Right lobe of liver (tissue), 6 donors: ENCODE measurements around the gene ARTN. TPM values are rescaled to one million over a fixed set of nuclear protein-coding genes. Genes with fewer than 3 reads are reported as not detected.

Source experiments
- ATAC-seq, 4 donors: fragments of 200-7000 bp; cut with Tn5 transposase; one replicate each; pipeline ENCODE4 v1.9.1; 2020; ENCODE audit warnings: mild to moderate bottlenecking in 4 of 4, moderate library complexity in 4 of 4
- DNase-seq, 3 donors: peaks; one replicate each; pipeline ENCODE4 v3.0.0-alpha.2; 2020
- H3K27ac ChIP-seq, 3 donors: fragments of 200-600 bp; one replicate each; pipeline ENCODE4 v1.8.0; 2022
- H3K27me3 ChIP-seq, 2 donors: fragments of 200-600 bp; one replicate each; pipeline ENCODE4 v1.8.0; 2022
- H3K36me3 ChIP-seq, 4 donors: fragments of 200-600 bp; sonication (generic) in 1 of 4; one replicate each; pipeline versions ENCODE4 v1.5.1 to v1.8.0; 2017 to 2022; ENCODE audit warnings: control low read depth in 1 of 4
- H3K4me1 ChIP-seq, 4 donors: fragments of 200-600 bp; sonication (generic) in 1 of 4; one replicate each; pipeline versions ENCODE4 v1.5.1 to v1.8.0; 2017 to 2022; ENCODE audit warnings: control low read depth in 1 of 4
- H3K4me3 ChIP-seq, 3 donors: fragments of 200-600 bp; one replicate each; pipeline ENCODE4 v1.8.0; 2022
- H3K9me3 ChIP-seq, 4 donors: fragments of 200-600 bp; sonication (generic) in 1 of 4; one replicate each; pipeline versions ENCODE4 v1.5.1 to v1.8.0; 2017 to 2022; ENCODE audit warnings: control low read depth in 1 of 4
- POLR2A ChIP-seq: fragments of 450-650 bp; IDR thresholded peaks from one replicate; pipeline ENCODE4 v1.6.1; 2017; ENCODE audit warnings: antibody characterized with exemption, mild to moderate bottlenecking
- WGBS: methylation state at CpG from one replicate; pipeline ENCODE4 v1.1.6; 2018; ENCODE audit warnings: low coverage, low lambda C conversion rate; ENCODE audit not compliant: insufficient coverage; ENCODE audit errors: missing lambda C conversion rate; 5-methylcytosine and 5-hydroxymethylcytosine counted together
- intact Hi-C, 2 donors: fragments of 100-400 bp; cut with DNase I; formaldehyde crosslinking; loops; one replicate each; pipeline versions ENCODE4 v1.11.2 to v1.14.1; 2022
- total RNA-seq, 6 experiments: library from RNA; depleted of rRNA in 2 of 6; stranded (reverse); fragments of >200 nt in 2 of 6; fragmentation: NEBNext Ultra II Directional in 3 of 6; extraction: Animal tissue kit (Norgen Biotek cat#: 25700) in 3 of 6; gene quantifications; one replicate each; pipeline versions ENCODE4 v1.1.0 to v1.2.4, GENCODE V29; 2016 to 2023
- TF ChIP-seq, protein P1 (sequence below), 4 donors: fragments of 200-600 bp in 3 of 4; fragments of 450-650 bp in 1 of 4; IDR thresholded peaks; one replicate each; pipeline versions ENCODE4 v1.5.1 to v1.8.0; 2016 to 2022; ENCODE audit warnings: antibody characterized with exemption in 4 of 4, mild to moderate bottlenecking in 2 of 4
- donor health status: DM: no; HTN: yes; CAD: no.
- donor health status: DM: no; HTN: no; CAD: no.
- donor health status: DM: no; HTN: no; CAD: no.
- donor health status: DM: no; HTN: yes; CAD: no.
- donor health status: DM: no; HTN: yes; CAD: no.

Gene ARTN
- total RNA-seq, 6 experiments from 2014 or later = 0.31 to 0.32 (median 0.31) TPM; not detected in 3

DNA sequence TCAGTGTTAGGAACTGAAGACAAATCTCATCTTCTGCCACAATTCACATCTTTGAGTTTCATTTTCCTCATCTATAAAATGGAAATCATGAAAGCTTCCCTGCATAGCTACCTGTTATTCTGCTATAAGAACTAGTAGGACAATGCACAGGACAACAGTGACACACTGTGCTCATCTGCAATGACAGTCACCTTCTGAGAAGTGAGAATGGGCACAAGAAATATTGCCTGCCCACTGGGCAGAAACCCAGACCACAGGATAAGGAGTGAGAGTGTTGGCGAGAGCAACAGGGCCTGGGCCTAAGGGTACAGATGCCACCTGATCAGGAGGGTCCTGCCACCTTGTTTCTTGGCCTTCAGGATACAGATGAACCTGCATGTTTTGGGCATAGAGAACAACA, 23.3 kb upstream of the ARTN start:
- TF ChIP-seq, protein P1, sequence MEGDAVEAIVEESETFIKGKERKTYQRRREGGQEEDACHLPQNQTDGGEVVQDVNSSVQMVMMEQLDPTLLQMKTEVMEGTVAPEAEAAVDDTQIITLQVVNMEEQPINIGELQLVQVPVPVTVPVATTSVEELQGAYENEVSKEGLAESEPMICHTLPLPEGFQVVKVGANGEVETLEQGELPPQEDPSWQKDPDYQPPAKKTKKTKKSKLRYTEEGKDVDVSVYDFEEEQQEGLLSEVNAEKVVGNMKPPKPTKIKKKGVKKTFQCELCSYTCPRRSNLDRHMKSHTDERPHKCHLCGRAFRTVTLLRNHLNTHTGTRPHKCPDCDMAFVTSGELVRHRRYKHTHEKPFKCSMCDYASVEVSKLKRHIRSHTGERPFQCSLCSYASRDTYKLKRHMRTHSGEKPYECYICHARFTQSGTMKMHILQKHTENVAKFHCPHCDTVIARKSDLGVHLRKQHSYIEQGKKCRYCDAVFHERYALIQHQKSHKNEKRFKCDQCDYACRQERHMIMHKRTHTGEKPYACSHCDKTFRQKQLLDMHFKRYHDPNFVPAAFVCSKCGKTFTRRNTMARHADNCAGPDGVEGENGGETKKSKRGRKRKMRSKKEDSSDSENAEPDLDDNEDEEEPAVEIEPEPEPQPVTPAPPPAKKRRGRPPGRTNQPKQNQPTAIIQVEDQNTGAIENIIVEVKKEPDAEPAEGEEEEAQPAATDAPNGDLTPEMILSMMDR (IDR thresholded peaks at IDR 0.05) = no peak
- no peak for TF ChIP-seq POLR2A
- WGBS = 100% methylated on average over 1 of the region's 1 CpG
- no peak overlapping the region for H3K4me3 ChIP-seq
- no peak for DNase-seq
- intact Hi-C loops = no loop called here
- H3K36me3 ChIP-seq = no peaks in the 10 kb centered on the region
- no peaks in the 10 kb centered on the region for H3K9me3 ChIP-seq
- no peaks in the 10 kb centered on the region for H3K4me1 ChIP-seq
- no peaks in the 10 kb centered on the region for H3K27me3 ChIP-seq
- no peak for ATAC-seq
- no peak overlapping the region for H3K27ac ChIP-seq

GRCh38 chr1:43912607-43913006, 21.0 kb upstream of the ARTN start:
- TF ChIP-seq, protein P1 (IDR thresholded peaks at IDR 0.05) = no peak
- no peaks in the 10 kb centered on the region for H3K4me1 ChIP-seq
- no peak for ATAC-seq
- intact Hi-C loops = no loop called here
- H3K36me3 ChIP-seq = no peaks in the 10 kb centered on the region
- no peak overlapping the region for H3K4me3 ChIP-seq
- no peaks in the 10 kb centered on the region for H3K9me3 ChIP-seq
- no peaks in the 10 kb centered on the region for H3K27me3 ChIP-seq
- WGBS = no CpG with 5 or more reads among the region's 2 CpGs
- no peak for DNase-seq
- H3K27ac ChIP-seq = no peak overlapping the region

DNA sequence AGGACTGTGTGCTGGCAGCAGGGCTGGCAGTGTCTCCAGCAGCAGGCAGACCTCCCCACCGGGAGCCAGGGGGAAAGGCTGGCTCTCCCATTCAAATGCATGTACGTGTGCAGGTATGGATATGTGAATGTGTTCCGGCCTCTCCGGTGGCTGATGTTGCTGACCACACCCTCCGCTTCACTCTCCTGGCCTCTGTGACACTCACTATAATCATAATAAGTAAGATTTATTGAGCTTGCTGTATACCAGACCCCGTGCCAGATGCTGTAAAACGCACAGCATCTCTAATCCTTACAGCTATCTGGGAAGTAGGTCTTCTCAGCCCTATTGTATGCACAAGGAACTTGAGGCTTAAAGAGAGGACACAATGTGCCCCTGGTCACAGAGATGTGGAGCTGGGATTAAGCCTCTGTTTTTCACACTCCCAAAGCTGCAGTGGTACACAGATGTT, 20.5 kb upstream of the ARTN start:
- ATAC-seq (no peak), DNase-seq (no peak)
- no peaks in the 10 kb centered on the region for H3K4me1 ChIP-seq
- no peak overlapping the region for H3K4me3 ChIP-seq
- H3K27ac ChIP-seq = no peak overlapping the region
- H3K9me3 ChIP-seq = no peaks in the 10 kb centered on the region
- intact Hi-C loops = no loop called here
- H3K27me3 ChIP-seq = no peaks in the 10 kb centered on the region
- TF ChIP-seq, protein P1 (IDR thresholded peaks at IDR 0.05) = no peak
- no peak for TF ChIP-seq POLR2A
- H3K36me3 ChIP-seq = no peaks in the 10 kb centered on the region
- WGBS = 87% methylated on average over 3 of the region's 7 CpGs

- ATAC-seq (no peak), DNase-seq (no peak)
- no peaks in the 10 kb centered on the region for H3K27me3 ChIP-seq
- no peaks in the 10 kb centered on the region for H3K36me3 ChIP-seq
- no peaks in the 10 kb centered on the region for H3K4me1 ChIP-seq
- intact Hi-C loops = no loop called here
- no peaks in the 10 kb centered on the region for H3K9me3 ChIP-seq
- H3K4me3 ChIP-seq = no peak overlapping the region
- WGBS = 90% methylated on average over 9 of the region's 18 CpGs
- no peak overlapping the region for H3K27ac ChIP-seq
- TF ChIP-seq, protein P1 (IDR thresholded peaks at IDR 0.05) = no peak
Observed at GRCh38 chr1:43913666-43914360, 19.8 kb upstream of the ARTN start.
